ENCODE results near the gene TPST1. TPM values are rescaled to one million over a fixed set of nuclear protein-coding genes. Genes with fewer than 3 reads are reported as not detected.
"Not testable (repeated sequence)": the region's sequence is repeated elsewhere in the genome, so short reads cannot be mapped to it uniquely, and the experiment has no call there.

Gene TPST1
- total RNA-seq, 1 donor from 2014 or later: 21.9 TPM

DNA sequence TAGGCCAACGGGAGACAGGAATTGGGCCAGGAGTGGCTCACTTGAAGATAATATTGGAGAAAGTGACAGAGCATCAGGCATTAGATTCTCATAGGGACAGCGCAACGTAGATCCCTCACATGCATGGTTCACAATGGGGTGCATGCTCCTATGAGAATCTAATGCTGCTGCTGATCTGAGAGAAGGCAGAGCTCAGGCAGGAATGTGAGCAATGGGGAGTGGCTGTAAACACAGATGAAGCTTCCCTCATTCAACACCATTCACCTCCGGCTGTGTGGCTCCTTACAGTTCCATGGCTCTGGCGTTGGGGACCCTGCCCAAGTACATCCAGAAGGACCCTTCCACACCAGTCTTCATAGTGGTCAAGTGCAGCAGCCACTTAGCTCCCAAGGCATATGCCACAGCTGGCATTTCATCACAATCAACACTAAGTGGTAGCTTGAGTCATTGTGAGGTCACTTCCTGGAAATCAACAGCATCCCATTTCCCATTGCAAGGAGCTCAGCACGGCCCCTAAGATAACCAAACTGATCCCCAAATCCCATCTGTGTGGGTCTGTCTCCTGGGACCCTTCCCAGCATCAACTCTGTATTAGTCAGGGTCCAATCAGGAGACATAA lies 174.5 kb downstream of the TPST1 start:
- peaks cover 5% of the 10 kb centered on the region for H3K9me3 Mint-ChIP-seq

DNA sequence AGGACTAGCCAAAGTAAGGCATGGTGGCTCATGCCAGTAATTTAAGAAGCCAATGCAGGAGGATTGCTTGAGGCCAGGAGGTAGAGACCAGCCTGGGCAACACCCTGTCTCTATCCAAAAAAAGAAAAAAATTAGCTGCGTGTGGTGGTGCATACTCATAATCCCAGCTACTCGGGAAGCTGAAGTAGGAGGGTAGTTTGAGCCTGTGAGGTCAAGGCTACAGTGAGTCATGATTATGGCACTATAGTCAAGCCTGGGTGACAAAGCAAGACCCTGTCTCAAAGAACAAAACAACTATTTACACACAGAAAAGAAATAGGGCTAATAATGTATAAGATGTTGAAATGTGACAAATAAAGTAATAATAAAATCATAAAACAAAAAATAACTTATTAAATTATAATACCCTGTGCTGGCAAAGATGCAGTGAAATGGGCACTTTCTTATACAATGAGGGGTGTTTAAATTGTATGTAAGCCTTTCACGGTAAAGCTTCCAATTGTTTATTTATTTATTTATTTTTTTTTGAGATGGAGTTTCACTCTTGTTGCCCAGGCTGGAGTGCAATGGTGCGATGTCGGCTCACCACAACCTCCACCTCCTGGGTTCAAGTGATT lies 175.2 kb downstream of the TPST1 start:
- Mint-ChIP-seq H3K36me3 (ENCODE audit: low read depth) (peaks cover 28% of the 10 kb centered on the region), H3K4me1 (no peaks in the 10 kb centered on the region), H3K27me3 (ENCODE audit: low read depth) (no peaks in the 10 kb centered on the region), H3K4me3 (no peak overlapping the region), H3K9me3 (peaks cover 5% of the 10 kb centered on the region), H3K27ac (ENCODE audit: unreplicated experiment) (no peak overlapping the region)
- TF ChIP-seq, protein P1, sequence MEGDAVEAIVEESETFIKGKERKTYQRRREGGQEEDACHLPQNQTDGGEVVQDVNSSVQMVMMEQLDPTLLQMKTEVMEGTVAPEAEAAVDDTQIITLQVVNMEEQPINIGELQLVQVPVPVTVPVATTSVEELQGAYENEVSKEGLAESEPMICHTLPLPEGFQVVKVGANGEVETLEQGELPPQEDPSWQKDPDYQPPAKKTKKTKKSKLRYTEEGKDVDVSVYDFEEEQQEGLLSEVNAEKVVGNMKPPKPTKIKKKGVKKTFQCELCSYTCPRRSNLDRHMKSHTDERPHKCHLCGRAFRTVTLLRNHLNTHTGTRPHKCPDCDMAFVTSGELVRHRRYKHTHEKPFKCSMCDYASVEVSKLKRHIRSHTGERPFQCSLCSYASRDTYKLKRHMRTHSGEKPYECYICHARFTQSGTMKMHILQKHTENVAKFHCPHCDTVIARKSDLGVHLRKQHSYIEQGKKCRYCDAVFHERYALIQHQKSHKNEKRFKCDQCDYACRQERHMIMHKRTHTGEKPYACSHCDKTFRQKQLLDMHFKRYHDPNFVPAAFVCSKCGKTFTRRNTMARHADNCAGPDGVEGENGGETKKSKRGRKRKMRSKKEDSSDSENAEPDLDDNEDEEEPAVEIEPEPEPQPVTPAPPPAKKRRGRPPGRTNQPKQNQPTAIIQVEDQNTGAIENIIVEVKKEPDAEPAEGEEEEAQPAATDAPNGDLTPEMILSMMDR (conservative IDR thresholded peaks at IDR 0.05): no peak
- no peak for DNase-seq (ENCODE audit: low read depth, low spot score)

More for the DNA sequence above, 174.5 kb downstream of the TPST1 start:
- peaks cover 28% of the 10 kb centered on the region for H3K36me3 Mint-ChIP-seq (ENCODE audit: low read depth)
- no peak overlapping the region for H3K4me3 Mint-ChIP-seq
- H3K27me3 Mint-ChIP-seq (ENCODE audit: low read depth): no peaks in the 10 kb centered on the region
- no peak for DNase-seq (ENCODE audit: low read depth, low spot score)
- TF ChIP-seq, protein P1 (conservative IDR thresholded peaks at IDR 0.05): no peak
- H3K4me1 Mint-ChIP-seq: no peaks in the 10 kb centered on the region
- peak overlapping the region; percentile 66 for H3K27ac Mint-ChIP-seq (ENCODE audit: unreplicated experiment)

DNA sequence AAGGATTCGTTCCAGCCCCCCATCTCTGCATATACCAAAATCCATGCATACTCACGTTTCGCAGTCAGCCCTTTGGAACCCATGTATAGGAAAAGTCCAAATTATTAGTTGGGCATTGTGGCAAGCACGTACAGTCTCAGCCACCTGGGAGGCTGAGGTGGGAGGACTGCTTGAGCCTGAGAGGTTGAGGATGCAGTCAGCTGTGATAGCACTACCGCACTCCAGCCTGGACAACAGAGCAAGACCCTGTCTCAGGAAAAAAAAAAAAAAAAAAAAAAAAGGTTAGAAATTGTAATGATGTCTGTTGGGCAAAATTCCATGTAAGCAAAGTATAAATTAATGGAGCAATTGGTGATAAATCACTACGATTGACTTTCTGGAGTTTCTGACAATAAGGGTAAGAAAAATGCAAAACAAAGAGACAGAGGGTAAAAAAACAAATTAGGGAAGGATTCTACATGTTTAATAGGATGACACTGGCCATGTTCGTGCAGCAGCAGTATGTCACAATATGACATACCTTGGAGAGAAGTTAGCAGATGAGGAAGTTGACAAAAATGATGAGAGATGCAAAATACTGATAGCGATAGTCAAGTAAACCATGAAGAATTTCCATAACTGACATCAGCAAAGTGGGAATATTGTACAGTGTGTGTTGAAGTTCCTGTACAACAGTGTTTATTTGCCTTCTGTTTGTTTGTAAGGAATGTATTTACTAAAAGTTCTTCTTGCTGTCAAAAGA lies 177.2 kb downstream of the TPST1 start:
- H3K27ac Mint-ChIP-seq (ENCODE audit: unreplicated experiment); H3K9me3 Mint-ChIP-seq; H3K4me3 Mint-ChIP-seq; DNase-seq (ENCODE audit: low read depth, low spot score); H3K4me1 Mint-ChIP-seq; H3K27me3 Mint-ChIP-seq (ENCODE audit: low read depth): not testable (repeated sequence)
- H3K36me3 Mint-ChIP-seq (ENCODE audit: low read depth): peaks cover 32% of the 10 kb centered on the region

DNA sequence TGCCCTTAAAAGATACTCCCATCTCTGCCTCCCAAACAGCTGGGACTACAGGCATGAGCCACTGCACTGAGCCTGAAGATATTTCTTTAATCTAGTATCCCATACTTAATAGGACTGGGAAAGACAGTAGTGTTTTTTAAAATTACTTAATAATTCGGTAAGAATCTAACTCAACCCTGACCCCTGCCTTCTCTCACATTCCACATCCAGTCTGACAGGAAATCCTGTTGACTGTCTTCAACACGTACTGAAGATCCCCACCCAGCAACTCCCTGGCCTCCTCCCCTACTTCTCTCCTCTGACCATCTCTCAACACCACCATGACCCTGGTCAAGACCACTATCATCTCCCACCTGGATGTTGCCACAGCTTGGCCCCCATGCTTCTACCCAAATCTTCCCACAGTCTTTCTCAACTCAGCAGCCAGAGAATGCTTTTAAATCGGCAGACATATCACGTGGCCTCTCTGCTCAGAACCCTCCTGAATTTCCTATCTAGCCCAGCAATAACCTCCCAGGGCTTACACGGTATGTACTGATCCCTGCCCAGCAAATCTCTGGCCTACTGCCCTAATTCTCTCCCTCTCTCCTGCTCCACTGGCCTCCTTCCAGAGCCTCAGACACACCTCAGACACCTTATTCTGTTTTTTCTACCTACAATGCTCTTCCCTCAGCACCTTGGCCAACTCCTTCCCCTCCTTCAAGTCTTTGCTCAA lies 180.2 kb downstream of the TPST1 start:
- not testable (repeated sequence) for H3K27me3 Mint-ChIP-seq (ENCODE audit: low read depth); H3K4me3 Mint-ChIP-seq; H3K9me3 Mint-ChIP-seq; DNase-seq (ENCODE audit: low read depth, low spot score); H3K4me1 Mint-ChIP-seq
- Mint-ChIP-seq H3K36me3 (ENCODE audit: low read depth) (peaks cover 11% of the 10 kb centered on the region), H3K27ac (ENCODE audit: unreplicated experiment) (peak overlapping the region; percentile 10)

DNA sequence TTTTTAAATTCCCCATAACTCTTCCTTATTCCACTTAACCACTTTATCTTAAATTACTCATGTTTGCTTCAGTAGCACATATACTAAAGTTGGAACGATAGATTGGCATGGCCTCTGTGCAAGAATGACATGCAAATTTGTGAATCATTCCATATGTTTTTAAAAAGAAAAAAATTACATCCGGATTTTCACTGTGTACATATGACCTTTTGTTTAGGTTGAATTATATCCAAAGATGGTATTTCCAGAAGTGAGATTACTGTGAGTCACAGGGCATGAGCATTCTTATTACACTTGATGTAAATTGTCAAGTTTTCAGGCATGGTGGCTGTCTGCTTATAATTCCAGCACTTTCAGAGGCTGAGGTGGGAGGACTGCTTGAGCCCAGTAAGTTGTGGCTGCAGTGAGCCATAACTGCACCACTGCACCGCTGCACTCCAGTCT lies 190.0 kb downstream of the TPST1 start:
- H3K27ac Mint-ChIP-seq (ENCODE audit: unreplicated experiment); H3K36me3 Mint-ChIP-seq (ENCODE audit: low read depth); H3K4me1 Mint-ChIP-seq; DNase-seq (ENCODE audit: low read depth, low spot score); H3K4me3 Mint-ChIP-seq; H3K9me3 Mint-ChIP-seq; H3K27me3 Mint-ChIP-seq (ENCODE audit: low read depth): not testable (repeated sequence)

DNA sequence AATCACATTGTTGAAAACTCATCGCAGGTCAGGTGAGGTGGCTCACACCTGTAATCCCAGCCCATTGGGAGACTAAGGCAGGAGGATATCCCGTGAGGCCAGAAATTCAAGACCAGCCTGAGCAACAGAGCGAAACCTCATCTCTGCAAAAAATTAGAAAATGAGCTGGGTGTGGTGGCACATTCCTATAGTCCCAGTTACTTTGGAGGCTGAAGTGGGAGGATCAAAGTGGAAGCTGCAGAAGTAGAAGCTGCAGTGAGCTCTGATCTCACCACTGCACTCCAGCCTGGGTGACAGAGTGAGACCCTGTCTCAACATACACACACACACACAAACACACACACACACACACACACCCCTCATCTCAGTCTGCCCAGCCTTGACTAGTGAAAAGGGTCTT lies 190.9 kb downstream of the TPST1 start:
- H3K27ac Mint-ChIP-seq (ENCODE audit: unreplicated experiment); H3K36me3 Mint-ChIP-seq (ENCODE audit: low read depth); H3K9me3 Mint-ChIP-seq; H3K4me3 Mint-ChIP-seq; DNase-seq (ENCODE audit: low read depth, low spot score); H3K27me3 Mint-ChIP-seq (ENCODE audit: low read depth); H3K4me1 Mint-ChIP-seq: not testable (repeated sequence)

DNA sequence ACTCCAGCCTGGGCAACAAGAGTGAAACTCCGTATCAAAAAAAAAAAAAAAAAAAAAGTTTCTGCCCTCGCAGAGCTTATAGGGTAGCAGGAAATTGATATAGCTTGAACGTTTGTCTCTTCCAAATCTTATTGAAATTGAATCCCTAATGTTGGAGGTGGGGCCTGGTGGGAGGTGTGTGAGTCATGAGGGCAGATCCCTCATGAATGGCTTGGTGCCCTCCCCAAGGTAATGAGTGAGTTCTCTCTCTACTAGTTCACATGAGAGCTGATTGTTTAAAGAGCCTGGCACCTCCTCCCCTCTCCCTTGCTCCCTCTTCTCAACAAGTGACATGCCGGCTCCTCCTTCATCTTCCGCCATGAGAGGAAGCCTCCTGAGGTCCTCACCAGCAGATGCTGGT lies 193.7 kb downstream of the TPST1 start:
- peak overlapping the region; percentile 97 for H3K27ac Mint-ChIP-seq (ENCODE audit: unreplicated experiment)
- not testable (repeated sequence) for H3K4me1 Mint-ChIP-seq; H3K4me3 Mint-ChIP-seq; DNase-seq (ENCODE audit: low read depth, low spot score); H3K9me3 Mint-ChIP-seq; H3K27me3 Mint-ChIP-seq (ENCODE audit: low read depth)
- H3K36me3 Mint-ChIP-seq (ENCODE audit: low read depth): peaks cover 20% of the 10 kb centered on the region

Data from neural crest cell (in vitro differentiated cells).